K562 (cell line): ENCODE results near the gene CHD2. TPM values are rescaled to one million over a fixed set of nuclear protein-coding genes. Genes with fewer than 3 reads are reported as not detected.

Experiments used
- ATF4 ChIP-seq: fragments of 450-650 bp; formaldehyde crosslinking; IDR thresholded peaks from 2 replicates; pipeline ENCODE4 v1.4.0; 2022; ENCODE audit warnings: mild to moderate bottlenecking, moderate library complexity
- CXXC5 ChIP-seq: fragments of 250-450 bp; sonication (Bioruptor Pico); IDR thresholded peaks from 2 replicates; pipeline ENCODE4 v1.8.0; 2022; ENCODE audit warnings: inconsistent platforms, mild to moderate bottlenecking, moderate library complexity
- EP400 ChIP-seq: fragments of 450-650 bp; IDR thresholded peaks from 2 replicates; pipeline ENCODE4 v1.6.1; 2017; ENCODE audit warnings: antibody characterized with exemption, mild to moderate bottlenecking, moderate library complexity
- ERF ChIP-seq: fragments of 450-650 bp; formaldehyde crosslinking; IDR thresholded peaks from 2 replicates; pipeline ENCODE4 v1.4.0; 2020; ENCODE audit warnings: mild to moderate bottlenecking, mixed read lengths
- GTF2A2 ChIP-seq: IDR thresholded peaks from 2 replicates; pipeline ENCODE4 v1.6.1; 2016; ENCODE audit warnings: mild to moderate bottlenecking, missing genetic modification characterization, missing compliant biosample characterization
- HDAC1 ChIP-seq, 2 experiments: fragments of 450-650 bp; IDR thresholded peaks; 2 replicates each; pipeline ENCODE4 v1.6.1; 2016 to 2017; ENCODE audit warnings: inconsistent platforms in 1 of 2, mild to moderate bottlenecking in 1 of 2, moderate library complexity in 1 of 2
- HEY1 ChIP-seq: fragments of 250-450 bp; sonication (Bioruptor Pico); IDR thresholded peaks from 2 replicates; pipeline ENCODE4 v1.5.0; 2020; ENCODE audit warnings: mild to moderate bottlenecking, moderate library complexity, borderline replicate concordance
- ILF3 ChIP-seq: fragments of 450-650 bp; IDR thresholded peaks from 2 replicates; pipeline ENCODE4 v1.6.1; 2018; ENCODE audit warnings: antibody characterized with exemption, mild to moderate bottlenecking, moderate library complexity, borderline replicate concordance
- KHSRP ChIP-seq: fragments of 450-650 bp; IDR thresholded peaks from 2 replicates; pipeline ENCODE4 v1.6.1; 2017
- MYC ChIP-seq, 2 experiments: fragments of 250-450 bp in 1 of 2; sonication (Bioruptor Pico) in 1 of 2; IDR thresholded peaks; 2 replicates each; pipeline versions ENCODE4 v1.5.1 to v1.6.1; 2012 to 2021; ENCODE audit warnings: low read depth in 2 of 2, borderline replicate concordance in 1 of 2, improper control_type of control experiment in 1 of 2, low read length in 1 of 2, mild to moderate bottlenecking in 1 of 2, moderate library complexity in 1 of 2
- NFE2L1 ChIP-seq: fragments of 450-650 bp; IDR thresholded peaks from 2 replicates; pipeline ENCODE4 v1.6.1; 2016; ENCODE audit warnings: missing genetic modification characterization, low read depth, mild to moderate bottlenecking, missing compliant biosample characterization, moderate library complexity, borderline replicate concordance
- RBFOX2 ChIP-seq: fragments of 200-400 bp; formaldehyde crosslinking; IDR thresholded peaks from 2 replicates; pipeline ENCODE4 v1.6.1; 2017; ENCODE audit warnings: low read depth, mild to moderate bottlenecking, low read length, moderate library complexity
- STAT5A ChIP-seq: IDR thresholded peaks from 2 replicates; pipeline ENCODE4 v1.6.1; 2012; ENCODE audit warnings: low read length, inconsistent platforms, borderline replicate concordance
- TCF3 ChIP-seq: sonication (generic); formaldehyde crosslinking; IDR thresholded peaks from 2 replicates; pipeline ENCODE4 v1.4.0; 2020; ENCODE audit warnings: mild to moderate bottlenecking, missing genetic modification reagents
- TFE3 ChIP-seq: fragments of 450-650 bp; formaldehyde crosslinking; IDR thresholded peaks from 2 replicates; pipeline ENCODE4 v1.4.0; 2020; ENCODE audit warnings: mild to moderate bottlenecking, mixed read lengths
- ZBTB9 ChIP-seq: fragments of 450-650 bp; formaldehyde crosslinking; IDR thresholded peaks from 2 replicates; pipeline ENCODE4 v1.4.0; 2020; ENCODE audit warnings: mild to moderate bottlenecking, moderate library complexity
- ZNF277 ChIP-seq: fragments of 250-450 bp; sonication (Bioruptor Pico); IDR thresholded peaks from 2 replicates; pipeline ENCODE4 v1.8.0; 2022; ENCODE audit warnings: inconsistent platforms, mild to moderate bottlenecking, moderate library complexity, borderline replicate concordance
- ZNF41 ChIP-seq: fragments of 250-450 bp; sonication (Bioruptor Pico); conservative IDR thresholded peaks from 2 replicates; pipeline ENCODE4 v1.4.0; 2020; ENCODE audit warnings: mild to moderate bottlenecking
- ZNF518B ChIP-seq: fragments of 250-450 bp; sonication (Bioruptor Pico); IDR thresholded peaks from 2 replicates; pipeline ENCODE4 v1.5.0; 2021; ENCODE audit warnings: mild to moderate bottlenecking, moderate library complexity
- ZNF584 ChIP-seq: fragments of 200-800 bp; sonication (Bioruptor generic); IDR thresholded peaks from 2 replicates; pipeline ENCODE4 v1.6.1; 2016; ENCODE audit warnings: low read depth, mild to moderate bottlenecking, missing genetic modification characterization, missing compliant biosample characterization
- polyA plus RNA-seq, 8 experiments: library from polyadenylated mRNA; depleted of rRNA in 4 of 8; stranded (reverse) in 5 of 8; unstranded in 3 of 8; fragments of >200 nt; fragmentation: Nextera tagmentation in 2 of 8; fragmentation: Illumina TruSeq in 1 of 8; extraction: Ambion mirVana in 2 of 8; extraction: Trizol in 1 of 8; gene quantifications; 2 replicates each; pipeline versions ENCODE4 v1.2.1 to v1.2.3, GENCODE V29; 2011 to 2014; ENCODE audit warnings: inconsistent platforms in 1 of 8, missing spikeins in 1 of 8
- total RNA-seq, 7 experiments: library from RNA; depleted of rRNA in 6 of 7; stranded (reverse); fragments of >200 nt in 6 of 7; fragmentation: Illumina TruSeq in 2 of 7; extraction: Trizol in 2 of 7; gene quantifications; 2 replicates each; pipeline versions ENCODE4 v1.2.1 to v1.2.3, GENCODE V29; 2011 to 2021; ENCODE audit warnings: low replicate concordance in 1 of 7

Gene CHD2
- total and polyA plus RNA-seq, 9 of the 15 experiments (the other 6 are each of a cell fraction or from before 2014, with no cell fraction given) = 38.9 to 70.8 (median 56.2) TPM

- TF ChIP-seq STAT5A (no peak), HEY1 (CRISPR knock-in tag) (no peak), ATF4 (CRISPR knock-in tag) (peak; percentile 52; the same call in 1 of the 2 replicates), ZNF41 (no peak), ZNF584 (peak; percentile 84; the same call in 1 of the 2 replicates), NFE2L1 (no peak), CXXC5 (CRISPR knock-in tag) (peak; percentile 51), ZNF518B (CRISPR knock-in tag) (no peak), RBFOX2 (peak; percentile 36; the same call in 1 of the 2 replicates), EP400 (peak; percentile 37; the same call in 1 of the 2 replicates), TCF3 (no peak), ERF (CRISPR knock-in tag) (no peak), KHSRP (no peak), HDAC1 (IDR thresholded peaks at IDR 0.05) (no peak), TFE3 (no peak), MYC (IDR thresholded peaks at IDR 0.05; ENCODE audit: low read depth, low read length) (peak; percentile 57), MYC (CRISPR knock-in tag; IDR thresholded peaks at IDR 0.05; ENCODE audit: borderline replicate concordance, low read depth) (no peak), ZBTB9 (CRISPR knock-in tag) (0 out of 2 replicates have a peak, but pooled peaks have one; percentile 9), ZNF277 (CRISPR knock-in tag) (no peak), ILF3 (no peak), GTF2A2 (tag) (no peak)
Observed at GRCh38 chr15:93027413-93027812, 127.3 kb downstream of the CHD2 start (continued).
